Esophagus squamous epithelium (tissue), 5 donors: ENCODE data around the gene RAB4B. TPM values are rescaled to one million over a fixed set of nuclear protein-coding genes. Genes with fewer than 3 reads are reported as not detected.
A peak's percentile ranks its signal among the peaks of the same experiment; 100 is the strongest.

Experiments
- DNase-seq: peaks from one replicate; lab custom pipeline; 2025; lab: John Stamatoyannopoulos, UW
- H3K27ac ChIP-seq, 4 donors: fragments of 200-600 bp; sonication (generic); one replicate each; pipeline ENCODE4 v1.5.1; 2016 to 2019; ENCODE audit warnings: mild to moderate bottlenecking in 1 of 4
- H3K27me3 ChIP-seq, 4 donors: fragments of 200-600 bp; sonication (generic); 1 replicate in 3 of 4; 2 replicates in 1 of 4; pipeline versions ENCODE4 v1.5.1 to v1.6.0; 2017 to 2021; ENCODE audit warnings: antibody characterized with exemption in 1 of 4
- H3K36me3 ChIP-seq, 3 donors: fragments of 200-600 bp; sonication (generic); one replicate each; pipeline ENCODE4 v1.5.1; 2016 to 2019
- H3K4me1 ChIP-seq, 3 donors: fragments of 200-600 bp; sonication (generic); one replicate each; pipeline ENCODE4 v1.5.1; 2017 to 2019
- H3K4me3 ChIP-seq, 4 donors: fragments of 200-600 bp; sonication (generic); 1 replicate in 3 of 4; 2 replicates in 1 of 4; pipeline ENCODE4 v1.5.1; 2016 to 2019; ENCODE audit warnings: mild to moderate bottlenecking in 2 of 4, moderate library complexity in 1 of 4
- H3K9me3 ChIP-seq, 3 donors: fragments of 200-600 bp; sonication (generic); one replicate each; pipeline ENCODE4 v1.5.1; 2016 to 2019
- POLR2A ChIP-seq, 4 donors: fragments of 450-650 bp; IDR thresholded peaks; one replicate each; pipeline ENCODE4 v1.6.1; 2017; ENCODE audit warnings: antibody characterized with exemption in 4 of 4, mild to moderate bottlenecking in 4 of 4, moderate library complexity in 3 of 4
- WGBS, 2 donors: methylation state at CpG; one replicate each; pipeline ENCODE4 v1.1.5; 2018; 5-methylcytosine and 5-hydroxymethylcytosine counted together
- intact Hi-C: fragments of 100-400 bp; cut with DNase I; formaldehyde crosslinking; loops from one replicate; pipeline ENCODE4 v1.15.0; 2022
- total RNA-seq, 4 donors: library from RNA; depleted of rRNA; stranded (reverse); fragments of >200 nt; gene quantifications; one replicate each; pipeline ENCODE4 v1.1.0, GENCODE V29; 2016
- TF ChIP-seq, protein P1 (sequence below), 6 experiments: fragments of 450-650 bp in 4 of 6; fragments of 200-600 bp in 2 of 6; sonication (generic) in 2 of 6; IDR thresholded peaks; one replicate each; pipeline ENCODE4 v1.5.1; 2016 to 2019; ENCODE audit warnings: antibody characterized with exemption in 6 of 6, mild to moderate bottlenecking in 4 of 6, moderate library complexity in 4 of 6
- donor health status: DM: yes; HTN: yes; CAD: no.

Gene RAB4B
- total RNA-seq, 4 donors from 2014 or later: 15.2 to 37.0 (median 20.5) TPM

DNA sequence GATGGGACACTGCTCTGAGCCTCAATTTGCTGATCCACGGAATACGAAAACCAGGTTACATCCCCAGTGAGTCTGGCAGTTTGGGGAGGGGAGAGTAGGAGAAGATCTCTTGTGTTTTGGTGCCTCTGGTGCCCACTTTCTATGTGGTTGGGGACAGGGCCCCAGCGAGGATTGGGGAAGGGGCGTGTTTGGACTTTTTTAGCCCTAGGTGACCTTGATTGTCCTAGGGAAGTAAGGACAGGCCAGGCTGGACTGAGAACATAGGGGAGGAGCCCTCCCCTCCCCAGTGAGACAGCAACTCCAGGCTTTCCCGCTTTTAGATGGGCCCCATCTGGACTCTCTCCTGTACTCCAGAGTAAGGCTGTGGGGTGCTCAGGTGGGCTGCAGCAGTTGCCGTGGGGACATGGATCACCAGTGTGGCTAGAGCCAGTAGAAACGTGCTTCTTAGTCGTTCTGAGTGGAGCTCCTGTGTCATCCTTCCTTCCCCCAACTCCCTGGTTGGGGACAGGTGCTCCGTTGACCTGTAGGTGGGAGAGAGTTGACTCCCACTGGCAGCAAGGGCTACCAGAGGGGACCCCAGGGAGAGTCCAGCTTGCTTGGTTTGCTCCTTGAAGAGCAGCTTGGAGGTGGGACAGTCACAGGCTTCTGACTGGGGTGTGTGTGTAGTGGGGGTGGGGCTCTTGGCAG is 25.3 kb downstream of the RAB4B start:
- Histone ChIP-seq H3K27me3 (no peaks in the 10 kb centered on the region), H3K4me3 (peak overlapping the region in 3 of 4 donors; percentile 0 to 55 (median 19)), H3K9me3 (no peaks in the 10 kb centered on the region), H3K4me1 (peaks cover 75 to 85% (median 82%) of the 10 kb centered on the region in 3 donors), H3K27ac (peak overlapping the region; percentile 53 to 98 (median 86)), H3K36me3 (peaks cover 10 to 46% (median 12%) of the 10 kb centered on the region in 3 donors)
- WGBS, 2 donors: 32 to 40% methylated on average over 1 to 2 of the region's 9 CpGs
- intact Hi-C loops: no loop called here
- DNase-seq: no peak
- TF ChIP-seq, protein P1, sequence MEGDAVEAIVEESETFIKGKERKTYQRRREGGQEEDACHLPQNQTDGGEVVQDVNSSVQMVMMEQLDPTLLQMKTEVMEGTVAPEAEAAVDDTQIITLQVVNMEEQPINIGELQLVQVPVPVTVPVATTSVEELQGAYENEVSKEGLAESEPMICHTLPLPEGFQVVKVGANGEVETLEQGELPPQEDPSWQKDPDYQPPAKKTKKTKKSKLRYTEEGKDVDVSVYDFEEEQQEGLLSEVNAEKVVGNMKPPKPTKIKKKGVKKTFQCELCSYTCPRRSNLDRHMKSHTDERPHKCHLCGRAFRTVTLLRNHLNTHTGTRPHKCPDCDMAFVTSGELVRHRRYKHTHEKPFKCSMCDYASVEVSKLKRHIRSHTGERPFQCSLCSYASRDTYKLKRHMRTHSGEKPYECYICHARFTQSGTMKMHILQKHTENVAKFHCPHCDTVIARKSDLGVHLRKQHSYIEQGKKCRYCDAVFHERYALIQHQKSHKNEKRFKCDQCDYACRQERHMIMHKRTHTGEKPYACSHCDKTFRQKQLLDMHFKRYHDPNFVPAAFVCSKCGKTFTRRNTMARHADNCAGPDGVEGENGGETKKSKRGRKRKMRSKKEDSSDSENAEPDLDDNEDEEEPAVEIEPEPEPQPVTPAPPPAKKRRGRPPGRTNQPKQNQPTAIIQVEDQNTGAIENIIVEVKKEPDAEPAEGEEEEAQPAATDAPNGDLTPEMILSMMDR (IDR thresholded peaks at IDR 0.05): no peak
- TF ChIP-seq POLR2A (IDR thresholded peaks at IDR 0.05): no peak

DNA sequence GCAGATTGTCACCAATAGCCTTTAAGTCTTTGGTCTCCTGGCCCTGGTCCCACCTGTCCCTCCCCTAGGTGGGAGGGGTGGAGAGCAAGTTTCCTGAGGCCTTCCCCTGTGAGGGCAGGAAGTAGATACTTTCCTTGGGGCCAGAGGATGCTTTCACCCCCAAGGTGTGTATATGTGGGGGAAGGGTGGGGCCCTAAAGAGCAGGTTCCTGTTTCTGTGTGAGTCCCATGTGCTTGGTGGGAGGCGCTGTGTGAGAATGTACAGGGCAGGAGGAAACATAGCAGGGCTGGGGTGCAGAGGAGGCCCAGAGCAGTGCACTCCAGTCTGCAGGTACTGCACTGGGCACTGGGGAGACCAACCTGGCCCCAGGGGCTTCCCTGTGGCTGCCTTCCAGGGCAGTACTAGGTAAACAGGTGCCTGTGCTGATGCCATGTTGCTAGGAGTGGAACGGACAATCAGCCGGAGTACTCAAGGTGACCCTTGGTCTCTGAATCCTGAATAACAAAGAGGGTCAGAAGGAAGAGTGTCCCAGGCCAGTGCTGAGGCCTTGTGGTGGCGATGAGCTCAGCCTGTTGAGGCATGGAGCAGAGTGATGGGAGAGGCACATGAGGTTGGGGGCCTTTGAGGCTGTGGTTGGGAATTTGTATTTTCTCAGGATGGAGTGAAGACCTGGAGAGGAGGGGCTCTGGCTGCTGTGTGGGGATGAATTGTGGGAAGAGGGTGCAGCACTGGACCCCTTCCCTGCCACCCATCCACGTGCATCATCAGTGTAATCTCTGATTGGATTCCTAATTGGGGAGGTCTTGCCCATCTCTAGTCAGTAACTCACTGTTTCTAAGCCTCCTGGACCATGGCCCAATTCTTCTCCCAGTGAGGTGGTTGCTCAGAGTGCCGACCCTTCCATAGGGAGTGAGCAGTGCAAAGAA is 26.1 kb downstream of the RAB4B start:
- Histone ChIP-seq H3K4me3 (peak overlapping the region in 2 of 4 donors; percentile 19 to 55), H3K9me3 (no peaks in the 10 kb centered on the region), H3K27ac (peak overlapping the region; percentile 55 to 98 (median 86)), H3K36me3 (peaks cover 10 to 53% (median 17%) of the 10 kb centered on the region in 3 donors), H3K27me3 (no peaks in the 10 kb centered on the region), H3K4me1 (peaks cover 76 to 93% (median 83%) of the 10 kb centered on the region in 3 donors)
- DNase-seq: peak; percentile 55
- no peak for TF ChIP-seq POLR2A (IDR thresholded peaks at IDR 0.05)
- TF ChIP-seq, protein P1 (IDR thresholded peaks at IDR 0.05): no peak
- intact Hi-C loops: no loop called here
- WGBS, 2 donors: 69 to 73% methylated on average over 4 of the region's 6 CpGs

DNA sequence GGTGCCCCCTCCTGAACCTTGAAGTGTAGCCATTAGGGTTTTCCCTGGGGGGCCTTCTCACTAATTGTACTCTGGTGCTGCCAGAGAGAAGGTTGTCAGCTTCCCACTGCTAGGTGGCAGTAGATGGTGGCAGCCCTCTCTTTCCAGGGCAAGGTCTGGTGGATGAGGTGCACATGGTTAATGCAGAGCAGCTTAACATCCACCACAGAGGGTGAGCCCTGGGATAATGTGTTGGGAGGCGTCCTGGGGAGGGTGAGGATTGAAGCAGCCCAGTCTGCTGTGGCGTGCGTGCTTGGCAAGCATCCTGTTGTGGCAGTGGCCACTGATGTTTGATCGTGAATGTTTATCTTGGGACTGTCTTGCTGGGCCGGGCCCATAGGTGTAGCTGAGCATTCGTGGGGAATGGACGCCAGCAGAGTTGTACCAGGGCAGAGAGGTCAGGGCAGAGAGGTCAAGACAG is 26.8 kb downstream of the RAB4B start:
- 23 to 50% methylated on average over 2 to 4 of the region's 7 CpGs for WGBS, 2 donors
- no peak for TF ChIP-seq POLR2A (IDR thresholded peaks at IDR 0.05)
- TF ChIP-seq, protein P1 (IDR thresholded peaks at IDR 0.05): no peak
- H3K4me3 ChIP-seq: peak overlapping the region in 1 of 4 donors; percentile 55

DNA sequence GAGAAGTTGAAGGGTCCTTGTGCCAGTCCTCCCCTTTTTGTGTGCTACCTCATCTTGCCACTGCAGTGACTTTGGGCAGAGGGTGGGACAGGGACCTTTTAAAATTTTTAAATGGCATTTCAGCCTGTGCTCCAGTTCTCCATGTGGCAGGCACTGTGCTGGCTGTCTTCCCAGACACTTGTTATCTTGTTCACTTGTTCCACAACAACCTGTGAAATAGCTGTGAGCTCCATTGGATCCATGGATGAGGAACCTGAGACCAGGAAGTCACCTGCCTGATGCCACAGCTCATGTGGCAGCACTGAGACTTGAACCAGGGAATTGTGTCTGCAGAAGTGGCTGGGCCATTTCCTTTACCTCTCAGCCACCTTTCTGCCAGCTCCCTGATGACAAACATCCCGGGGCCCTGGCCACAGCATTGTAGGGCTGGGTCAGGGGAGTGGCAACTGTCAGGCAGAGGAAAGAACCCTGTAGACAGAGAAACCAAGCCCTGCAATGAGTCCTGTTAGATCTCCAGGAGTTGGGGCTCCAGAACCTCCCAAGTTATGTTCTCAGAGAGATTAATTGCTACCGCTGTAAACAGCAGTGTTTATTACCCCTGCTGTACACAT is 27.3 kb downstream of the RAB4B start:
- TF ChIP-seq, protein P1 (IDR thresholded peaks at IDR 0.05): no peak
- no peak for TF ChIP-seq POLR2A (IDR thresholded peaks at IDR 0.05)
- H3K4me3 ChIP-seq: no peak overlapping the region
- H3K27ac ChIP-seq: peak overlapping the region; percentile 55 to 98 (median 86)
- peaks cover 78 to 100% (median 91%) of the 10 kb centered on the region in 3 donors for H3K4me1 ChIP-seq
- intact Hi-C loops: no loop called here
- no peaks in the 10 kb centered on the region for H3K9me3 ChIP-seq
- no peak for DNase-seq
- WGBS, 2 donors: 0 to 63% methylated on average over 1 to 2 of the region's 2 CpGs
- peaks cover 9 to 58% (median 16%) of the 10 kb centered on the region in 3 donors for H3K36me3 ChIP-seq
- no peaks in the 10 kb centered on the region for H3K27me3 ChIP-seq

More for the DNA sequence above, 26.8 kb downstream of the RAB4B start:
- H3K27me3 ChIP-seq: no peaks in the 10 kb centered on the region
- H3K4me1 ChIP-seq: peaks cover 81 to 100% (median 90%) of the 10 kb centered on the region in 3 donors
- peak overlapping the region; percentile 55 to 98 (median 86) for H3K27ac ChIP-seq
- no peaks in the 10 kb centered on the region for H3K9me3 ChIP-seq
- intact Hi-C loops: no loop called here
- DNase-seq: no peak
- peaks cover 10 to 60% (median 17%) of the 10 kb centered on the region in 3 donors for H3K36me3 ChIP-seq
